Measurements from ENCODE around the gene C1orf226.

The C1orf226 gene

GRCh38 chr1:162384601-162385279 lies 3.2 kb downstream of the C1orf226 start:
- no peak for DNase-seq (ENCODE audit: low read depth)

GRCh38 chr1:162385280-162385623 lies 3.7 kb downstream of the C1orf226 start:
- no peak for DNase-seq (ENCODE audit: low read depth)

DNA sequence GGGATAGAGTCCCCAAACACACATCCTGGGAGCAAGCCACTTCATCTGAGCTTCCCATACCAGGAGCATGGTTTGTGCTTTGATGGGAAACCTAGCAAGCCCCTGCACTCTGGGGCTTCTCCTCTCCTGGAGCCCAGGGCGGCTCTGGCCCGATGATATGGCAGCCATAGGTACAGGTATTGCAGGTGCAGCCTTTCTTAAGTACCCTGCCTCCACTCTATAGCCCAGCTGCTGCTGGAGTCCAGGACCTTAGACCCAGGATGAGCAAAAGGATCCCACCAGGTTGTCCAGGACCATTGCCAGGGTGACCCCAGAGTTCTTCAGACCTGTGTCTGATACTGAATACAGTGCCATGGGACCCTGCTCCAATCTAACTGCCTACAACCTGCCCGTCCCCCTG lies 4.2 kb downstream of the C1orf226 start:
- no peak for DNase-seq (ENCODE audit: low read depth)

- DNase-seq (ENCODE audit: low read depth), result no peak
Measured at GRCh38 chr1:162386292-162387225, 5.0 kb downstream of the C1orf226 start.

- no peak for DNase-seq (ENCODE audit: low read depth)
Measured at GRCh38 chr1:162387226-162388082, 5.9 kb downstream of the C1orf226 start.

GRCh38 chr1:162388083-162388594 lies 6.6 kb downstream of the C1orf226 start:
- no peak for DNase-seq (ENCODE audit: low read depth)

- DNase-seq (ENCODE audit: low read depth), result no peak
Measured at GRCh38 chr1:162388615-162389014, 7.1 kb downstream of the C1orf226 start.

DNA sequence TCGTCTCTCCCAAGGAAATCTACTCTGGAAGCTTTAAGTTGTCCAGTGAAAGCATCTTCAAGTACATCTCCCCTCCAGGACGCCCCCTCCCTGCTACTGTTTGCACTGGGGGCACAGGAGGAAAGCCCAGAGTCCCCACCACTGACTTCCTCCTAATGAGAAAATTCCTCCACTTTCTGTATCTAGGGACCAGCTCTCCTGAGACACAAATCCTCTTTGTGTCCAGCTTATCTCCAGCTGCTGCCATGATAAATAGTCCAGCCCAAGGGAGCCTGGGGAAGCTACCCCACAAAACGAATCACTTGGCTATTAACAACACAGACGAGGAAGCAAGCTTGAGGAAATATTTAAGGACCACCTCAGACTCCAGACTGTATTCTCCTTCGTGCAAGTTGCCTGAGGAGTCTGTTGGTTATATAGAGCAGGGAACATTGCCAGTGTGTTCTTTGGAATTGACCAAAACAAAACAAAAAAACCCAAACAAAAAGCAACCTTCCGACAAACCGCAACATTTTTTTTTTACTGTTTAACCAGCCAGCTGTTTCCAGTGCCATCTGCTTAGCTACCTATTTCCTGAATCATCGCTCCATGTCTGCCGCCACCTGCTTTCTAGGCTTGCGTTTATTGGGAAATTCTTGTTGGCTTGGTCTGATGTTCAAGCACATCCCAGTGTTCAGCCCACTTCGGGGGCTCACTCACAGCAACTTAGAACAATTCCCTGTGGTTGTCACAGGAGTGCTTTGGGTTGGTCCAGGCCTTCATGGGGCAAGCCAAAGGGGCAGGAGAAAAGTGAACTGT lies 7.7 kb downstream of the C1orf226 start:
- DNase-seq (ENCODE audit: low read depth), result no peak

GRCh38 chr1:162389971-162390370 lies 8.4 kb downstream of the C1orf226 start:
- DNase-seq (ENCODE audit: low read depth), result no peak

DNA sequence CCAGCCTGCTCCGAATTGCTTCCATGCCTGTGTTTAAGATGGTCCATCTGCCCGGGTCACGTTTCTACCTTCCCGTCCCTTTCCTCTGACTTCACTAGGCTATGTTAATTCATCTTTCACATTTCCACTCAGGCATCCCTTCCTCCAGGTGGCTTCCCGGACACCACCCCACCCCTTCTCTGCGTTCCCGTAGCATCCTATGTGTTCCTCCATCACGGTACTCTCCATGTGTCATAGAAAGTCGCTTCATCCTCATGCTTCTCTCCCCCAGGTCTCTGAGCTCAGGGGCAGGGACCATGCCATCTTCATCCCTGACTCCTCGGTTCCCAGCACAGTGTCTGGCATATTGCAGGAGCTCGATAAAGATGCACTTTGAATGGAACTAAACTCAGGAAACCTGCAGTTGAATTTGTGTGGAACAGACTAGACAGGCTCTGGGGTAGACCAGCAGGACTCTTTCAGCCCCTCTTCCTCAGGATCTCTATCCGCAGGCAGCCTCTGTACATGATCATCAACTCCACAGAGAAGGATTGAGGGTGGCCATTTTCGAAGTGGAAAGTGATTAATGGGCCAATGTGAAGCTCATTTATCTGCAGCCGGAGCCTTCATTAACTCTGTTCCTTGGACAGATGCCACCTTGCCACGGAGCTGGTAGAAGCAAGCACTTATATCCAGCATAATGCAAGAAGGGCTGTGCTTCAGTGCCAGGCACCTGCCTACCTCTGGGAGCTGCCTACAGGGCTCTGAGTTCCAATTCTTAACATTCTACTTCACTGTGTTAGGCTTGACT lies 9.1 kb downstream of the C1orf226 start:
- no peak for DNase-seq (ENCODE audit: low read depth)

DNA sequence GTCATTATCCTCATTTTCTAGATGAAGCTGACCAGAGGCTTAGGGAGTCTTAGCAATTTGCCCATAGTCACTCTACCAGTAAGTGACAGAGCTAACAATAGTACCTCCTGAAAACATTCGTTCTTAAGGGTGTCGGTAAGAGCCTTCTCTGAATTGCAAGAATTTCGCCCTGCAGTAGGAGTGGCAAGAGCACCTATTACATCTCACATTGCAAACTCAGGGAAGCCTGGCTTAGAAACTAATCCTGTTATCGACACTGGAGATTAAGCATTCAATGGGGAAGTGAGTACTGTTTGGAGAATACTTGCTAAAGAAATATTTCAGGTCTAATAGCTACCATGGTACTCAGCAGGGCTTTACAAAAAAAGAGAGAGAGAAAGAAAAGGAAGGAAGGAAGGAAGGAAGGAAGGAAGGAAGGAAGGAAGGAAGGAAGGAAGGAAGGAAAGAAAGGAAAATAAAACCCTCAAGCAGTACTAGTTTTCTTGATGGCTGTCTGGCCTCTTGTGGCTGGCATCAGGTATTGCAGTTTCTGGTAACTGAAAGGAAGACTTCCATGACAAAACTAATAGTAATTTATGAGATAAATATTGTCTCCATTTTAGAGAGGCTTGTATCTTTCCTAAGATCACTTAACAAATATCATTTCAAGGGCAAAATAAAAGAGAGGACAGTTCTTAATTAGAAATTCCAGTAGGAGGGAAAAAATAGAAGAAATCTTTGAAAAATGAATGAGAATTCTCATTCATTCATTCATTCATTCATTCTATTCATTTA lies 10.4 kb downstream of the C1orf226 start:
- no peak for DNase-seq (ENCODE audit: low read depth)

GRCh38 chr1:162396201-162396906 lies 14.8 kb downstream of the C1orf226 start:
- DNase-seq (ENCODE audit: low read depth), result no peak

GRCh38 chr1:162397039-162397448 lies 15.5 kb downstream of the C1orf226 start:
- no peak for DNase-seq (ENCODE audit: low read depth)

DNA sequence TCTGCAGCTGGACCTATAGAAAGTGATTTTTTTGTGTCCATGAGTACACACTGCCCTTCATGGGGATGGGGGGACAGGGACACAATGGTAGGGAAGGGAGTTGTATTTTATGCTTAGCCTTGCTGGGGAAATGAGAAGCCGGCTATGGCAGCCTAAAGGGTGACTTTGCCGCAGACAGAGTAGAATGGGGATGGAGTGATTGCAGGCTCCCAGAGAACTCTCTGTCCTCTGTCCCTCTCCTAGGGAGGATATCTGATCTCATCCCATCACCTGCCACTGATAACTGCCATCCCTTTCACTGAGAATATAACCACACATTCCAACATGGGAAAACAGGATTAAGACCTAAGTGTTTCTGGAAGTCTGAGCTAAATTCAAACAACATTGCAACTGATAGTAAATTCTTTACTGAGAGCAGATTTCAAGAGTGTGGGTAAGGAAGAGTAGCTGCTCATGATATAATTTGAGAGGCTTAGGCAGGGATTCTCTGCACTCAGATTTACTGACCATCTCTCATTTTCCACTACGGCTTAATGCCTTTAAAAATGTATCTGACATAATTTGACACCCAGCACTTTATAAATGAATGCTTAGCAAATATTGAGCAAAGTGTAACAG lies 16.5 kb downstream of the C1orf226 start:
- no peak for DNase-seq (ENCODE audit: low read depth)

DNA sequence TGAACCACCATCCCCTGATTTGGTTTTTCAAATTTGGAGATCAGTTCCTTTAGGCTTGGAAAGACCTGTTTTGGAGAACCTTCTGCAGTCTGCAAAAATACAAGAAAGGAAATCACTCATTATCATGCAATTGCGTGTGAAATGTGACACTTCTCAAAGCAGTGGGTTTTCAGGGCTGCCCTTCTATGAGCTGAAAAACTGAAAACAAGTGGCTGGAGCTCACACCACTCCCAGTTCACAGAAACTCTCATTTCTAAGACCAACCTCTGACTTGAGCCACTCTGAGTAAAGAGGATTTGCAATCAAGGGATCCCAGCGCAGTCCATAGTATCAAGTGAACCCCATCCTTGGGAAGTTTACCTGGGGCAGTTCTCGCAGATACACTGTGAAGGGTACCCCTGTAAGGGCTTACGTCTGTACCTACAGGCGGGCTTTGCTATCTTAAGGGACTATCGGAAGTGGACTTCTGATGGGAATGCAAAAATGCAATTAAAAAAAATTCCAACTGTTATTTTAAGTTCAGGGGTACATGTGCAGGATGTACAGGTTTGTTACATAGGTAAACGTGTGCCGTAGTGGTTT lies 17.6 kb downstream of the C1orf226 start:
- DNase-seq (ENCODE audit: low read depth), result no peak

- no peak for DNase-seq (ENCODE audit: low read depth)
Measured at GRCh38 chr1:162400790-162401355, 19.3 kb downstream of the C1orf226 start.

- DNase-seq (ENCODE audit: low read depth), result peak; percentile 35
Measured at GRCh38 chr1:162404550-162405160, 23.1 kb downstream of the C1orf226 start.

Measured in HS-5 (cell line).